GM12892 (cell line): ENCODE data around the gene CACNA2D2.

Experiments used
- POLR2A ChIP-seq: IDR thresholded peaks from 2 replicates; pipeline ENCODE4 v1.6.1; 2011; ENCODE audit warnings: low read depth, low read length, control low read depth
- POLR2AphosphoS5 ChIP-seq: IDR thresholded peaks from 2 replicates; pipeline ENCODE4 v1.6.1; 2011; ENCODE audit warnings: low read depth, low read length, control low read depth
- TAF1 ChIP-seq: IDR thresholded peaks from 2 replicates; pipeline ENCODE4 v1.6.1; 2011; ENCODE audit warnings: low read depth, mild to moderate bottlenecking, control low read depth, low read length, borderline replicate concordance

GRCh38 chr3:50532062-50532705 is 28.8 kb upstream of the CACNA2D2 start:
- TF ChIP-seq POLR2A (no peak), POLR2AphosphoS5 (no peak), TAF1 (no peak)
